Stimulated activated CD8-positive, alpha-beta memory T cell treated with anti-CD3 and anti-CD28 coated beads, Interleukin-2, amount 100 ng/mL, for 1 hour (primary cell): ENCODE results near the gene UTRN.

ENCODE experiments used
- DNase-seq, 2 donors: peaks; one replicate each; pipeline ENCODE4 v3.0.0-alpha.2; 2020; ENCODE audit warnings: low read depth in 2 of 2

UTRN gene

GRCh38 chr6:144284783-144285547 is at the start of gene UTRN:
Gene UTRN, plus strand, starts transcription at chr6:144285335. Its CDS starts 6,494 bp downstream, at chr6:144291829.
- no peak for DNase-seq

GRCh38 chr6:144244688-144245087 is 40.4 kb upstream of the UTRN start:
- DNase-seq = no peak

- no peak for DNase-seq
Measured at GRCh38 chr6:144246988-144247387, 38.1 kb upstream of the UTRN start.

GRCh38 chr6:144248003-144248402 is 37.1 kb upstream of the UTRN start:
- DNase-seq = no peak

GRCh38 chr6:144248476-144249301 is 36.4 kb upstream of the UTRN start:
- no peak for DNase-seq

GRCh38 chr6:144250276-144250675 is 34.9 kb upstream of the UTRN start:
- DNase-seq = no peak

GRCh38 chr6:144252259-144252658 is 32.9 kb upstream of the UTRN start:
- no peak for DNase-seq

- DNase-seq = no peak
Measured at GRCh38 chr6:144259986-144260385, 25.1 kb upstream of the UTRN start.

- DNase-seq = no peak
Measured at GRCh38 chr6:144262470-144263369, 22.4 kb upstream of the UTRN start.

- DNase-seq = no peak
Measured at GRCh38 chr6:144263786-144264185, 21.3 kb upstream of the UTRN start.

GRCh38 chr6:144264270-144265060 is 20.7 kb upstream of the UTRN start:
- DNase-seq = no peak

GRCh38 chr6:144265061-144265357 is 20.1 kb upstream of the UTRN start:
- no peak for DNase-seq

- no peak for DNase-seq
Measured at GRCh38 chr6:144265390-144265789, 19.7 kb upstream of the UTRN start.

- DNase-seq = no peak
Measured at GRCh38 chr6:144266091-144266649, 19.0 kb upstream of the UTRN start.

- DNase-seq = no peak
Measured at GRCh38 chr6:144268794-144269349, 16.3 kb upstream of the UTRN start.

- DNase-seq = no peak
Measured at GRCh38 chr6:144277174-144277573, 8.0 kb upstream of the UTRN start.

- DNase-seq = no peak
Measured at GRCh38 chr6:144277605-144278227, 7.4 kb upstream of the UTRN start.

- no peak for DNase-seq
Measured at GRCh38 chr6:144278659-144279314, 6.3 kb upstream of the UTRN start.

GRCh38 chr6:144279484-144280150 is 5.5 kb upstream of the UTRN start:
- no peak for DNase-seq
